Upper lobe of right lung (tissue), 1 donor: ENCODE measurements around the gene GAREM2. TPM values are rescaled to one million over a fixed set of nuclear protein-coding genes. Genes with fewer than 3 reads are reported as not detected.

ENCODE experiments used
- ATAC-seq: fragments of 200-7000 bp; cut with Tn5 transposase; one replicate; pipeline ENCODE4 v1.9.1; 2020; ENCODE audit warnings: mild to moderate bottlenecking, moderate library complexity
- DNase-seq: peaks from one replicate; pipeline ENCODE4 v3.0.0-alpha.2; 2020
- H3K27ac ChIP-seq: fragments of 200-600 bp; one replicate; pipeline ENCODE4 v1.8.0; 2022
- H3K27me3 ChIP-seq: fragments of 200-600 bp; one replicate; pipeline ENCODE4 v1.8.0; 2022; ENCODE audit warnings: mild to moderate bottlenecking
- H3K36me3 ChIP-seq: fragments of 200-600 bp; one replicate; pipeline ENCODE4 v1.8.0; 2022
- H3K4me1 ChIP-seq: fragments of 200-600 bp; one replicate; pipeline ENCODE4 v1.8.0; 2022
- H3K4me3 ChIP-seq: fragments of 200-600 bp; one replicate; pipeline ENCODE4 v1.8.0; 2022; ENCODE audit warnings: mild to moderate bottlenecking
- H3K9me3 ChIP-seq: fragments of 200-600 bp; one replicate; pipeline ENCODE4 v1.8.0; 2022
- CTCF ChIP-seq: fragments of 200-600 bp; IDR thresholded peaks from one replicate; pipeline ENCODE4 v1.8.0; 2022; ENCODE audit warnings: antibody characterized with exemption
- intact Hi-C: fragments of 100-400 bp; cut with DNase I; formaldehyde crosslinking; loops from one replicate; pipeline ENCODE4 v1.11.0; 2022
- total RNA-seq: library from RNA; stranded (reverse); fragmentation: NEBNext Ultra II Directional; extraction: Animal tissue kit (Norgen Biotek cat#: 25700); gene quantifications from one replicate; pipeline ENCODE4 v1.2.1, GENCODE V29; 2021
- donor health status: DM: no; HTN: yes; CAD: no; lungs with severe emphysema.

Gene GAREM2
- total RNA-seq, 1 donor from 2014 or later: 1.9 TPM

- Histone ChIP-seq H3K27me3 (peaks cover 34% of the 10 kb centered on the region), H3K9me3 (no peaks in the 10 kb centered on the region), H3K4me1 (peaks cover 7% of the 10 kb centered on the region), H3K36me3 (no peaks in the 10 kb centered on the region), H3K4me3 (no peak overlapping the region), H3K27ac (no peak overlapping the region)
- TF ChIP-seq CTCF: no peak
- no peak for ATAC-seq
- peak; percentile 13 for DNase-seq
- intact Hi-C loops: no loop called here
Measured at GRCh38 chr2:26170795-26171194, 2.1 kb upstream of the GAREM2 start.

- Histone ChIP-seq H3K36me3 (no peaks in the 10 kb centered on the region), H3K9me3 (no peaks in the 10 kb centered on the region), H3K4me3 (peak overlapping the region; percentile 25), H3K27ac (no peak overlapping the region), H3K4me1 (peaks cover 7% of the 10 kb centered on the region), H3K27me3 (peaks cover 40% of the 10 kb centered on the region)
- ATAC-seq (no peak), DNase-seq (no peak)
- no peak for TF ChIP-seq CTCF
- intact Hi-C loops: no loop called here
Measured at GRCh38 chr2:26172189-26172870, 558 bp upstream of the GAREM2 start.

GRCh38 chr2:26173776-26174482 lies 1.0 kb downstream of the GAREM2 start:
- H3K4me1 ChIP-seq: peaks cover 7% of the 10 kb centered on the region
- ATAC-seq (no peak), DNase-seq (no peak)
- intact Hi-C loops: no loop called here
- H3K4me3 ChIP-seq: peak overlapping the region; percentile 34
- no peaks in the 10 kb centered on the region for H3K36me3 ChIP-seq
- H3K27ac ChIP-seq: no peak overlapping the region
- H3K27me3 ChIP-seq: peaks cover 40% of the 10 kb centered on the region
- TF ChIP-seq CTCF: no peak
- H3K9me3 ChIP-seq: no peaks in the 10 kb centered on the region

DNA sequence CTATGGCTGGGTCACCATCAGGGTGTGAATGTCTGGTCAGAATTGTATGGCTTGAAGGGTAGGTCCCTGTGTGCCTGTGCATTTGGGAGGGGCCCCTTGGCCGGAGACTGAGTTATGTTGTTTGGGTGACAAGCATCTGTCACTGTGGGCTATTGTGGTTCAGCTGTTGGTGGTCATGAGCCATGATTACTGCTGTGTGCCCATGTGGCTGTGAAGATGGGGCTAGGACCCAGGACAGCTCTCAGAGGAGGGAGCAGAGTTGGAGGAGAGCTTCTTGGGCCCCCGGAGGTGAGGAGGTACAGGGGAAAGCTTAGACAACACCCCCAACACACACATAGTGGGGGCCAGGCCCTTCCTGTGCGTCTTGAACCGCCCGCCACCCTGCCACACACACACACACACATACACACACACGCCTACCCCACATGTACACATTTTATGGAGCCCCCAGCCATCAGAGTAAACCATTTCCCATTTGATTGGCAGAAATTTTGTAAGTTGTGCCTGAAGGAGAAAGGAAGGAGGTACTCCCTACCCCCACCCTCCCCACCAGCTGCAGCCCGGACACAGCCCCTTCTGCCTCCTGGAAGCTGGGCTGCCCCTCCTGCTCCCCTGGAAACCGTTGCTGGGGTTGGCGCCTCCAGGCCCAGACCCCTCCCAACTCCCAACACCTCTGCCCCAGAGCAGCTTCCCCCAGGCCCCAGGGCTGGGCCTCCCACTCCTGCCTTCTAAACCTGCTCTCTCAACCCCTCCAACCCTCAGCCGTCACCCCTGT lies 2.0 kb downstream of the GAREM2 start:
- ATAC-seq: no peak

More for the DNA sequence above, 2.0 kb downstream of the GAREM2 start:
- H3K4me1 ChIP-seq: peaks cover 12% of the 10 kb centered on the region
- H3K36me3 ChIP-seq: no peaks in the 10 kb centered on the region
- H3K4me3 ChIP-seq: no peak overlapping the region
- H3K27ac ChIP-seq: no peak overlapping the region
- no peaks in the 10 kb centered on the region for H3K9me3 ChIP-seq
- no peak for DNase-seq
- no peak for TF ChIP-seq CTCF
- H3K27me3 ChIP-seq: peaks cover 40% of the 10 kb centered on the region
- intact Hi-C loops: no loop called here
